NCI-H82 treated with DMSO at 0.1 percent for 48 hours (cell line): ENCODE results near the gene PRKCH.

Experiments used
- DNase-seq: peaks from one replicate; lab custom pipeline; 2025; ENCODE audit not compliant: unreplicated experiment; lab: John Stamatoyannopoulos, UW

PRKCH gene

DNA sequence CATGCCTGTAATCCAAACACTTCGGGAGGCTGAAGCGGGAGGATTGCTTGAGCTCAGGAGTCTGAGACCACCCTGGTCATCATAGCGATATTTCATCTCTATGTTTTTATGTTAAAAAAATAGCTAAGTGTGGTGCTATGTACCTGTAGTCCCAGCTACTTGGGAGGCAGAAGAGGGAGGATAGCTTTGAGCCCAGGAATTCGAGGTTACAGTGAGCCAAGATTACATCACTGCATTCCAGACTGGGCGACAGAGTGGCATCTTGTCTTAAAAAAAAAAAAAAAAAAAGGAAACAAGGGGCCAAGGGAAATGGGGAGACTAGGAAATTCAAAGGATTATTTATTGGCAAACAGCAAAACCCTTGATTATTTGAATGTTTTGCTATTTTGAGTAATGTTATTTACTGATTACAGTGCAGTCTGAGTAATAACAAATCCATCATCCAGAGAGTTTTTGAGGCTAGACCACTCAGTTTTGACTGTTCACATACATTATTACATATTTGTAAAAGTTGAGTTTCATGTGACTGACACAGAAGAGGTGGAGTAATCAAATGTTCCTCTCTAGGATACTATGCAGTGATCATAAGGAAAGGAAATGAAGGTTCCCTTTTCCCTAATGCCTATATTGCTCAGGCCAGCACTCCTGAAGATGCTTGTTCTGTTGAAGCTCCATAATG is 40.8 kb downstream of the PRKCH start:
- DNase-seq, result no peak

DNA sequence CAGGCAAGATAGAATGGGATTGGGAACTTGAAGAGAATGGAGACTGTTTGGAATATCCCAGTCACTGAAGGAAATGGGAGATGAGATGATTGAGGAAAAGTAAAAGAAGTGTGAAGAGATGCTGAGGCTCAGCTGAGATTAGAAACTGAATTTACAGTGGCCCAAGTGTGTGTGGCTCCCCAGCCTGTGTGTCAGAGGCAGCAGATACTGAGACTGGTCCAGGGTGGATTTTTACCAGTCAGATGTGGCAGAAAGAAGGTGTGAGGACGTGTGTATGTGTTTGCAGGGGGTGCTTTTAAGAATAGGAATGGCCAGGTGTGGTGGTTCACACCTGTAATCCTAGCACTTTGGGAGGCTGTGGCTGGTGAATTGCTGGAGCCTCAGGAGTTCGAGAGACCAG is 42.9 kb downstream of the PRKCH start:
- DNase-seq, result no peak

DNA sequence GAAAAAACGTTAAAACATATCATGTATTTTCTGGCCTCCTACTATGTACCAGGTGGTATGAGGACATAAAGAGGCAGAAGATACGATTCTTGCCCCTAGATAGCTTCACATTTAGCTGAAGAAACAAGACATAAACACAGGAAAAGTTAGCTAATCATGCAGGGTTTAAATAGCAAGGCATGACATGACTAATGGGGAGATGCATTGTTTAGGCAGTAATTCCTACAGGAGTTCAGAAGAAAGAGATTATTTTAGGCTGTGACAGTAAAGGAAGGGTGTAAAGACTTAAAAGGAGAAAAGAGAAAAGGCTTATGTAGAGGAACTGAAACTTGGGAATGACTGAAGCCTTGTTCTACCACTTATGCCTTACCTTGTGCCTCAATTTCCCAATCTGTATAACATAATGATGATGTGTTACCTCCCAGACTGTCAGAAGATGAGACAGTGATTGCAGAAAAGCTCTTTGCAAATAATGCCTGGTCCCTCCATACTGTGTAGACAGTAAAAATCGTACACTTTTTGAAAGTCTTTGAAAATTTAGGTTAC is 44.4 kb downstream of the PRKCH start:
- DNase-seq, result no peak

DNA sequence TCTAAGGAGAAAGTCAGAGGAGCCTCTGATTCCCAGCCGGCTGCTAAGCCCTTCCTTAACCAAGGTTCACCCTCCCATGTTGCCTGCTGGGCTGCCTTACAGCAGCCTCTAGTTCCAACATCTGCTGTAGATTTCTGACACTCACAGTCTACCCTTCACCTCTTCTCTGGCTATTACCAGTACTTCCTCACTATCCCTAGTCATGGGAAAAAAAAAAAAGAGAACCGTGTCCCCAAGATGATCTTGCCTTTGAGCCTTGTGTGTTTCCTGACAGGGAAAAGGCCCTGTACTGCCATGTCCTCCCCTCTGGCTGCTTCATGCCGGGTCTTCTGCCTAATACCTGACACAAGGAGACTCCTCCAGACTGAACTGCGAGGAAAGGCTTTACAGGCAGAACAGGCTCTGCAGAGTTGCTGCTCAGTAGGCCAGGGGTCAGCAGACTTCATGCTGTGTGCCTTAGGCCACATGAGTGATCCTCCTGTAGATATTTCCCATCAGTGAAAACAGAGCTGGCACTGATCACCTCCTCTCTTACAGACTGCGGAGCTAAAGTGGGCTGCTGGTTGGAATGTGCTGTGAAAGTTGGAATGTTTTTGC is 46.8 kb downstream of the PRKCH start:
- no peak for DNase-seq

DNA sequence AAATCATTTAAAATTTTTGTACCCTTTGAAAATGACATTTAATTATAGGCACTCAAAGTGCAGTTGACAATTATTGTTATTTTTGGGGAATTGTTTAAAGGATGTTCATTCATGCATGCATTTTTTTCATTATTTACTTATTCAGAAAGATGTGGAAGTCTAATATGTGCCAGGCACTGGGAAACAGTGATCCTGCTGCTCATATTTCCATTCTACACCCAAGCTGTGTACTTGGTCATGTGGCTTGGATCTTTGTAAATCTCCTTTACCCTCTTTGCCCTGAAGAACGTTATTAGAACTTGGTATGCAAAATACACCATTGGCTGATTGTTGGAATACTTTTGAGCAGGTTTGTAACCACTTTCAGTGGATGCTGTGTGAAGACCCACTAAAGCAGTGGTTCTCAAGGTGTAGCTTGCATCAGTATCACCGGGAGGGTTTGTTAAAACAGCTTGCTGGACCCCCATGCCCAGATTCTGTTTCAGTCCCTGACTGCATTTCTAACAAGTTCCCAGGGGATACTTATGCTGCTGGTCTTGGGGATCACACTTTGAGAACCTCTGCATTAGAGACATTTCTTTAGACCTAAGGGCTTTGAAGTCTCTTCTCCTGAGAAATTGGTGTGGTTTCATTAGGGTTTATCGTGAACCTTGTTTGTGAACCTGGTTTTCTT is 47.5 kb downstream of the PRKCH start:
- DNase-seq, result no peak

DNA sequence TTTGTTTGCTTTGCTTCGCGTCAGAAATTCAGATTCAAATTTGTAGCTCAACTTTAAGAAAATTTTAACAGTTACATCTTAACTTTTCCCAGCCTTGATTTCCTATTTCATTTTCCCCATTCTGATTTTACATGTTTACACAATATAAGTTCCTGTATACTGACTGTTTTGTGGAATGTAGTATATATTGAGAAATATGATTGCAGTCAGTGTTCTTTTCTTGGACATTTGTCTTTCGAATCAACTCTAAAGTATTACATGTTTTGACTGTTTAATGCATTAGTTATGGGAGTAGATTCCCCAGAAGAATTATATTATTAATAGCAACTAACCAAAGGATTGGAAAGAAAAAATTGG is 48.1 kb downstream of the PRKCH start:
- no peak for DNase-seq

DNA sequence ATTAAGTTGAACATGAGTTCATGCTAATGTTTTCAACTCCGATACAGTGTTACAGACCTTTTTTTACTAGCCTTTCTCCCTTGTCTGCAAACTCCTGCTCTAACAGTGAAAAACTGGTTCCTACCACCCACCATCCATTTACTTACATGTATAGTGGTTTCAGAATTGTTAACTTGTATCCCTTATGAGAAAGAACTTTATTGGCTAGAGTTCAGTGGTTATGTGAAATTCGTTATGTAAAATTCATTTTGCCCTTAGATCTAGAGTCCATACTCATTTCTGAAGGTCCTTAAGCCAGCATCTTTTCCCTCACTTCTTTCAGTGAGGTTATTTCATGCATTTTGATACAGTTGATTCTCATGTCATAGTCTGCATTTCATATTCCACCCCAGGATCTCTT is 51.0 kb downstream of the PRKCH start:
- no peak for DNase-seq

DNA sequence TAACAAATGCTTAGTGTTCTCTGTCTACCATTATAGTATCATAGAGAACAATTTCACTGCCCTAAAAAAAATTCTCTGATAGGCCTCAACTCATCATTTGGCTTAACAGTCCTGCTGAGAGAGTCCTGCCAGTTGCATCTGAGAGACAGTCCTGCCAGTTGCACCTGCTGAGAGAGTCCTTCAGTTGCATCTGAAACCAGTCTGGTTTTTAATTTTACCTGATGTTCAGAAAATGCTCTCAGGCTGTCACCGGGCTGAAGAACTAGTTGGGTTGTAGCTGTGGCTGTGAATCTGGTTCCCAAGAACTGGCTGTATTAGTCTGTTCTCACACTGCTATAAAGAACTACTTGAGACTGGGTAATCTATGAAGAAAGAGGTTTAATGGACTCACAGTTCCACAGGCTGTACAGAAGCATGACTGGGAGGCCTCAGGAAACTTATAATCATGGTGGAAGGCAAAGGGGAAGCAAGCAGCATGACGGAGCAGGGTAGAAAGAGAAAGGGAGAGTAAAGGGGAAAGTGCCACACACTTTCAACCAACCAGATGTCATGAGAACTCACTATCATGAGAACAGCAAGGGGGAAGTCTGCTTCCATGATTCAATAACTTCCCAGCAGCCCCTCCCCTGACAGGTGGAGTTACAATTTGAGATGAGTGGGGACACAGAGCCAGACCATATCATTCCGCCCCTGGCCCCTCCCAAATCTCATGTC is 51.6 kb downstream of the PRKCH start:
- no peak for DNase-seq

DNA sequence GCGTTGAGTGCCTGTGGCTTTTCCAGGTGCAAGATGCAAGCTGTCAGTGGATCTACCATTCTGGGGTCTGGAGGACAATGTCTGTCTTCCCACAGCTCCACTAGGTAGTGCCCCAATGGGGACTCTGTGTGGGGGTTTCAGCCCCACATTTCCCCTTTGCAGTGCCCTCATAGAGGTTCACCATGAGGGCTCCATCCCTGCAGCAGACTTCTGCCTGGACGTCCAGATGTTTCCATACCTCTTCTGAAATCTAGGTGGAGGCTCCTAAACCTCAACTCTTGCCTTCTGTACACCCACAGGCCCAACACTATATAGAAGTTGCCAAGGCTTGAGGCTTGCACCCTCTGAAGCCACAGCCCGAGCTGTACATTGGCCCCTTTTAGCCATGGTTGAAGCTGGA is 52.9 kb downstream of the PRKCH start:
- DNase-seq, result no peak

DNA sequence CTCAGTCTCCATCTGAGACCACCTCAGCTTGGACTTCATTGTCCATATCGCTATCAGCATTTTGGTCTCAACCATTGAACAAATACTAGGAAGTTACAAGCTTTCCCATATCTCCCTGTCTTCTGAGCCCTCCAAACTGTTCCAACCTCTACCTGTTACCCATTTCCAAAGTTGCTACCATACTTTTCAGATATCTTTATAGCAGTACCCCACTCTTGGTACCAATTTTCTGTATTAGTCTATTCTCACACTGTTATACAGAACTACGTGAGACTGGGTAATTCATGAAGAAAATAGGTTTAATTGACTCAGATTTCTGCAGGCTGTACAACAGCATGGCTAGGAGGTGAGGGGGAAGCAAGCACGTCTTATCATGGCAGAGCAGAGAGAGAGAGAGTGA is 53.8 kb downstream of the PRKCH start:
- DNase-seq, result no peak

DNA sequence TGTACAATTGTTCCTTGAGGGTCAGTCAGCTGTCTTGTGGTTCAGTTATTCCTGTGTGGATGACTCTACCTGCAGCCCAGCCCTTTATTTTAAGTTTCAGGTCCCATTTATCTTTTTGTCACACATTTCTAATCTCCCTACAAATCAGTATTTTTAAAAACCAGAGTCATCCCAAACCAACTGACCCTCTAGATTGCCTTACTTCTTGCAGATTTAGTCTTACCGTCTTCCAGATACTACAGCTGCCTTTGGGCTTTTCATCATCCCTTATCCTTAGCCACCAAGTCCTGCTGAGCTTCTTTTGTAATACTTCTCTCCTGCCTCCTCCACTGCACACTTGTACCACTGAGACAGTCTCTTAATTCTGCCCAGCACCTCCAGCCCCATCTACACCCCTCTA is 54.9 kb downstream of the PRKCH start:
- no peak for DNase-seq

DNA sequence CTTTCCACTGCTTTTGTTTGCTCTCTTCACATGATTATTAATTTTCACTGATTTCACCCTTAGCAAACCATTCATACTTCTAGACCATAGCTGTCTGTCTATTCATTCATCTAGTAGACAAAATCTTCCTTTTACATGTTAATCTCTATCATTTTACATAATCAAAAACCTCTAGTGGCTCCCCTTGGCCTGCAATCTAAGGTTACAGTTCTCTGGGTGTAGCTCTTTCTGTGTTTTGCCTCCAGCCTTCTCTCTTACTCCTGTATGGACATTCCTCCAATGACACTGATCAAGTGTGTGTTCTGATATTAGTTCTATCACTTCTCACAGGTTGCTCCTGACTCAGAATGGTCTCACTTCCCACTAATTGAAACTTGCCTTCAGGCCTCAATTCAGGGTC is 56.4 kb downstream of the PRKCH start:
- DNase-seq, result no peak

DNA sequence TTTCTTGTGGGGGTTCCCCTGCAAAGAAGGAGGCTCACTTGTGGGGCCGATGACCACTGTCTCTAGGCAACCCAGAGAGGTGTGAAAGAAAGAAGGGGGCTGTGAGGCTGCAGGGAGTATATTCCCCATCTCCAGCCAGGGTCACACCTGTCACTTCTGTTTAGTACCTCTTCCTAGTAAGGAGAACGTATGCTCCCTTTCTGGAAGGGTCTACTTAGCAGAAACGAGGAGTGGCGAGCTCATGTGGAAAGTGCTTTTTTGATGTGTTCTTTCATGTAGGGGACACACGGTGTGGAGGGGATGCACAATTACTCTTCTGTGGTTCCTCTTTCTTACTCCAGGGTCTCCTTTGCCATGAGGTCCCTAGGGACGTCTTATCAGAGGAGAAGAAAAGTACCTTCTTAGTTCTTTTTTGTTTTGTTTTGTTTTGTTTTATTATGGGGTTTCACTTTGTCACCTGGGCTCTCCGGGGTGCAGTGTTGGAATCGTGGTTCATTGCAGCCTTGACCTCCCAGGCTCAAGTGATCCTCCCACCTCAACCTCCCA is 58.3 kb downstream of the PRKCH start:
- no peak for DNase-seq

DNA sequence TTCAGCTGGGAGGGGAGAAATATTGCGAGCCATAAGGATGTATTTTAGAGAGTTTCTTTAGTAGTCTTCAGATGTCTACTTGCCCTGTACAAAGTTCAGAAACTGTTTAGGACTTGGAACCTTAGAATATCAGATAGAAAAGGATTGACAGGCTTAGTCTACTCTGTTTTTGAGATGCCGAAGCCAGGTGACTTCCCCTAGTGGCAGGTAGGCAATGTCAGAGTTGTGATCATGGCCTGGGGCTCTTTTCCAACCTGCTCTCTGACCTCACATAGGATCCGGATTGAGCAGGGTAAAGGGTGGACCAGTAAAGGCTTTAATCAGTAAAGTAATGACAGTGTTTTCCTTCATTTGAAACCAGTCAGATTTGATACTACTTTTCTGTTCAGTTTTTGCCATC is 59.6 kb downstream of the PRKCH start:
- no peak for DNase-seq

DNA sequence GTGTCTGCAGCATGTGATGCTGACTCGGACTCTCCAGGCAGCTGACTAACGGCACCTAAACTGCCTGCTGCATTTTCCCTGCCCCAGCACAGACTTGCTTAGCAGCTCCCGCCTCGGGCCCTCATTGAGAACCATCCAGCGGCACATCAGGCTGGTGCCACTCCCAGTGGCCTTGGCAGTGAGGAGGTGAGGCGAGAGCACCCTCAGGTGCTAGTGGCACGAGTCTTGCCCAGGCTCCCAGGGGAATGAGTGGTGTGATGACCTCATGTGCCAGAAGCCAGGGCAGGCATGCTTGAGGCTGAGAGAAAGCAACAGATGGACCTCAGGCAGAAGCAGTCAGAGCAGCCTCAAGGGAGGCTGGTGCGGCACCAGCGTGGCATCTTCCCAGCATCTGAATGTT is 60.2 kb downstream of the PRKCH start:
- no peak for DNase-seq

DNA sequence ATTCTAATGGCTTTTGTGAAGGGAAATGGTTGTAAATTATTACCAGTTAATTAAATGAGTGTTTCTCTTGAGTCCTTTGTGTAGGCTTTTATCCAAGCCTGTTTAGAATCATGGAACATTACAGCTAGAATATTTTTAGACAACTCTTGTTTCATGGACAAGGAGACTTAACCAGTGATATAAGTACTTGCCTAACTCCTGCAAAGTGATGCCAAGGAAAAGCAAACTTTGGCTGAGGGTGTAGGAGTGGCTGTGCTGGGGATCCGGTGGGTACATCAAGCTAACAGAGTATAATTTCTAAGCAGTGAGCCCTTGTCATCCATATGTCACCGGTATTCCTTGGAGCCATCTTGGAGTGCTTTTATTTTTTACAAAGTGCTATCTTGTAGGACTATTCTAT is 61.5 kb downstream of the PRKCH start:
- no peak for DNase-seq

DNA sequence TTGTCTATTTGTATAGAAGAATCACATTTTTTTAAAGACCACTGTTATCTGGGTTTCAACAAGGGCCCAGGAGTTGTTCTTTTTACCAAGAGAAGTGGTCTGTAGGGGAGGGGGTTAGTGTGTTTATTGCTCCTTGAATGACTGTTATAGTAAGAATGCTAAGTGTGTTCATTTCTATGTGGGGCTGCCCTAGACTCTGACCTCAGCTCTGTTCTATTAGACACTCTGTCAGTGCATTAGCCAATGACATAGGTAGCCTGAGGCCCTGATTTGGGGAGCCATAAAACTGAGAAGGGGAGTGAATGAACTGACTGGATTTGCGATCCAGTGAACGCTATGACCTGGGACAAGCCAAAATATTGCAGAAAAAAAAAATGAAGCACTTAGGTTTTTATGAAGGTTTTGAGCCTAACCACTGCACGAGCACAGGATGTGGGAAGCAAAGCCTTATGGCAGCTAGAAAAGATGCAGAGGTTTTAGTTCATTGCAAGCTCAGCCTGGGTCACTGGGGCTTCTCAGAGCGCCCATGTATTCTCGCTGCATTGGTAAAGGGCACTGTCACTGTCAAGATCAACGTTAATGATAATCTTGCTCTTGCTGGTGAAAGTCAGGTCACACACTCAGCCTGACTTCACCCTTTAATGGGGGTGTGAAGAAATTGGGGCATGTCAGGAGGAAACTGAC is 63.8 kb downstream of the PRKCH start:
- no peak for DNase-seq

DNA sequence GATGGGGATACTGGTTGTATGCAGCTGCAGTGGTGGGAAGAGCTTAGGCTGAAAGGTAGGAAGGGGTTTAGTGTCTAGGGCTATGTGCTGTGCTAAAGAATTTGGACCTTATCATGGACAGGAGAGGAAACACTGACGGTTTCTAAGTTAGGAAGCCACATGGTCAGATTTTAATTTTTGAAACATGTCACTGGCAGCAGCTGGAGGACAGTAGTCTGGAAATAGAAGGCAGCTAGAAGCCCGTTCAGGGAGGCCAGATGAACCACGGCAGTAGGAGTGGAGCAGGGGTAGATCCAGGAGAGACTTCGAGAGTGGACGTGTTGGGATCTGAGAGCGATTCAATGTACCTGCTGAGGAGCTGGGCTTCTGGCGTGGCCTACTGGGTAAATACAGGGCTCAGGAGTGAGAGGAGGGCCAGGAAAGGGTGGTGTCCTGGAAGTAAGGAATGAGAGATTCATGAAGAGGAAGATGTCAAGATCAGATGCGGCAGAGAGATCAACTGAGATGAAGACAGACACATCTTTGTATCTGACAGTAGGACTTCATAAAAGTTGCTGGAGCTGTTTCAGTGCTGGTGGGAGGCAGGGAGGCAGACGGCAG is 64.9 kb downstream of the PRKCH start:
- DNase-seq, result no peak

DNA sequence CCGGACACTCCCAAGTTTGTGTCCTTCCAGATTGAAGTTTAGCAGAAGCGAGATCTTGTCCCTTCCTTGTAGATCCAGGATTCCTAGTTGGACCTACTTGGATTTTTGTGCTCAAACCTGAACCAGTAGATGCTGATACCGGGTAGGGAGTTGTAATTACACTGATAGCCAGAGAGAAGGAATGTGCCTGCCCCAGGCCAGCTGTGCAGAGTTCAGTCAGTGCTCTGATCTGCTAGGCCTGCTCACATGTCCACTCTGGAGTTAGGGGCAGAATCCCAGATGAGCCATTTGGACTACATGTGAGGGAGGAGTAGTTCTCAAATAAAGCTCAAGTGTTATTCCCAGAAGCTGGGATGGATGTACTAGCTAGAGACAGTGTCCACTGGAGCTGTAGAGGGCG is 65.7 kb downstream of the PRKCH start:
- no peak for DNase-seq

DNA sequence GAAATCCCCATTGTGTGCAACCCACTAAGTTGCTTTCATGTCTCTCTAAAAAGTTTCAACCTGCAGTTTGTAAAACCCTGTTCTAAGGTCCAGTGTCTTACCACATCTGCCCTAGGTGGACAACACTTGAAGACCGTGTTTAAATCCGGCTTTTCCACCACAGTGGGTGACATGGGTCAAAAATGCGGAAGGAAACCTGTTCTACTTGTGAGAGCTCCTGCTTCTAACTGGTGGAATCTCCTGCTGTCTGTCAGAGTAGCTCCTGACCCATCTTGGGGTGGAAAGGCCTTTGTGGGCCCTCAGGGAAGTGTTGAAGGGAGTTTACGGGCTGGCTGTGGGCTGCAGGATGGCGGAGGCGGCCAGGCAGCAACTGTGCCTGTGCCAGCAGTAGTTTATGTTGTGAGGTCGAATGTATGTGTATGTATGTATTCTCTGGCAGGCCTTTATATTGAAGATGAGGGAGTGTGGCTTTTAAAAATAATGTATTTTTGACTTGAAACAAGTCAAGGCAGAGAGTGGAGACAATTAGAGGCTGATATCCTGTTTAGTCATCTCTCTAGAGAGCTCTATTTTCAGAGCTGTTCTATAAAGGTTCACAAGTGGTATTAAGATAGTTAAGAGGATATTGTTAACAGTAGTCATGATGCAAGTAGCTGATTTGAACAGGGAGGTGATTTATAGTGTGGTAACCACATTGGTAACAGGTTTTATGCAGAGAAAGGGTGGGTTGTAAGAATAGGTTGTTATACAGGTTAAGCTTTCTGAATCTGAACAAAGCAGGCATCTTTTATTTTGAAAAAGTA is 67.0 kb downstream of the PRKCH start:
- DNase-seq, result no peak
